HFF-Myc (cell line): ENCODE data around the gene RAB33B.

Source experiments
- DNase-seq: peaks from one replicate; pipeline ENCODE4 v3.0.0-alpha.2; 2011; ENCODE audit warnings: low read depth; ENCODE audit errors: extremely low read depth
- H3K4me3 ChIP-seq: replicated peaks from 2 replicates; pipeline ENCODE4 v1.5.1; 2011; ENCODE audit warnings: low read depth, mild to moderate bottlenecking, control low read depth, low read length
- CTCF ChIP-seq: IDR thresholded peaks from 2 replicates; pipeline ENCODE4 v1.5.1; 2012; ENCODE audit warnings: mild to moderate bottlenecking, low read depth, low read length, control low read depth; ENCODE audit errors: missing control alignments

RAB33B gene

GRCh38 chr4:139472852-139473251 lies 18.9 kb downstream of the RAB33B start:
- no peak overlapping the region for H3K4me3 ChIP-seq
- no peak for TF ChIP-seq CTCF
- no peak for DNase-seq

- no peak for TF ChIP-seq CTCF
- no peak overlapping the region for H3K4me3 ChIP-seq
- DNase-seq: no peak
Measured at GRCh38 chr4:139476363-139476762, 22.4 kb downstream of the RAB33B start.

DNA sequence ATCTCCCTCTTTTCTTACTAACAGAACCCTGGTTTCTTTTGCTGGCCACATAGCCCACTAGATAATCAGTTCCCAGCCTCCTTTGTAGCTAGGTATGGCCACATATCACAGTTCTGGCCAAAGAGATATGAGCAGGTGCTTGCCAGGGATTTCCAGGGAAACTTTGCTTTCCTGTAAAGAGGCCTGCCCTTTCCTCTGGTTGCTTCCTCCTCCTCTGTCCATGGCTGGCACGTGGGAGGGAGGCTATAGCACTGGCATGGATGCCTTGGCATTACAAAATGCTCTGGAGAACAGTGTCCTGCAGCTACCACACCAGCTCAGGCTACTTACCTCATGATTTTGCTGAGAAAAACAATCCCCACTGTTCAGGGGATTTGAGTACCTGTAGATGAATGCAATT lies 27.5 kb downstream of the RAB33B start:
- no peak for DNase-seq
- TF ChIP-seq CTCF: no peak

DNA sequence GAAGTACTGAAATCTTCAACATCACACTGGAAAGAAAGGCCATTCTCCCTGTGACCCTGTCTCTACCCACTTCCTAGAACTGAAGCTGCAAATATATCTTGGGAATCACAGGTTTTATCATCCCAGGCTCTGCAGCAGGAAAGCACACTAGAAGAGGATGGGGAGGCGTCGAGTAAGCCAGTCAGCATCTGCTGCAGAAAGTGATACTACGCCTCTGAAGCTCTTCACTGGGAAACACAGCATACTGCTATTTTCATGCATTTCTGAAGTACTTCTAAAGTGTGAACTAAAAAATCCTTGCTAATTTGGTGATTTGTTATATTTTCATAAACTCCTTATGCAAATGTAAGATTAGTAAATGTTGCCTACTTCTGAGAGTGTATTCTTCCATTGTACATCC lies 29.1 kb downstream of the RAB33B start:
- no peak for DNase-seq
- H3K4me3 ChIP-seq: no peak overlapping the region

More for the DNA sequence above, 27.5 kb downstream of the RAB33B start:
- H3K4me3 ChIP-seq: no peak overlapping the region

DNA sequence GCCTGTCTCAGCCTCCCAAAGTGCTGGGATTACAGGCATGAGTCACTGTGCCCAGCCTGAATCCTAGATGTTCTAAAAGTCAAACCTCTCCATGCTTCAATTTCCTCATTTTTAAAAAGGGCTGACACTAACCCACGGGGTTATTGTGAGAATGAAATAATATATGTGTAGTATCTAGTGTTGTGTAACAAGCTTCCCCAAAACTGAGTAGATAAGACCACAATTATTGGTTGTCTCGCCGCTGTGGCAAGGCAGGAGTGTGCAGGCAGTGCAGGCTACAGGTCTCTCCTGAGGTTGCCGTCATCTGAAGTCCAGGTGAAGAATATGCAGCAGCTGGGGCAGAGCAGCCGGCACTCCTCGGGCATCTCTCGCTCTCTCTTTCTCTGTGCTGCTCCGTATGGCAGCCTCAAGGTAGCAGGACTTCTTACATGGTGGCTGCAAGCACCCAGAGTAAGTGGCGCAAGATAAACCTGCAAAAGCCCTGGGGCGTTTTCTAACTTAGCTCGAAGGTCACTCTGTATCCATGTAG lies 30.9 kb downstream of the RAB33B start:
- DNase-seq: no peak
- no peak overlapping the region for H3K4me3 ChIP-seq
- TF ChIP-seq CTCF: no peak

More for the DNA sequence above, 29.1 kb downstream of the RAB33B start:
- TF ChIP-seq CTCF: no peak

- TF ChIP-seq CTCF: no peak
- no peak overlapping the region for H3K4me3 ChIP-seq
- no peak for DNase-seq
Measured at GRCh38 chr4:139488442-139488841, 34.5 kb downstream of the RAB33B start.

DNA sequence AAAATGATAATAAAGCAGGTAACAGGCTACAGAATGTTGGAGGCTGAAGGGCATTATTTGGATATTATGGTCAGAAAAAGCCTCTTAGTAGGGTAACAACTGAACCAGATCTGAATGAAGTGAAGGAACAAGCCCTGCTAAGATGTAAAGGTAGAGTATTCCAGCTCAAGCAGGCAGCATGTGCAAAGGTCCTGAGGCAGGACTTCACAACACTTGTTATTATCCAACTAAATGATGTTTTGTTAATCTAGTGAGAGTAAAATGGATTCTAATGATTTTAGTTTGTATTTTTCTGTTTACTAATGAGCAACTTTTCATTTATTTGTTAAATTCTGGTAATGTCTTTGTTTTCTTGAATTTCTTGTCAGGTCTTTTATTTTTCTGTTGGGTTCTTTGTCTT lies 35.7 kb downstream of the RAB33B start:
- TF ChIP-seq CTCF: no peak
- H3K4me3 ChIP-seq: no peak overlapping the region

More for the DNA sequence above, 35.7 kb downstream of the RAB33B start:
- DNase-seq: no peak
